SU-DHL-6 (cell line): Measurements from ENCODE around the gene NR1H4.

ENCODE experiments used
- H2AFZ ChIP-seq: fragments of 200-600 bp; sonication (generic); 2 replicates; pipeline ENCODE4 v1.6.1; 2014; ENCODE audit warnings: low read depth, mild to moderate bottlenecking, moderate library complexity, mixed read lengths, antibody characterized with exemption, low read length; ENCODE audit not compliant: severe bottlenecking
- H3F3A ChIP-seq: fragments of 200-600 bp; shearing (Covaris generic); 2 replicates; pipeline ENCODE4 v1.6.0; 2016; ENCODE audit warnings: antibody characterized with exemption, mild to moderate bottlenecking; ENCODE audit not compliant: insufficient read depth
- H3K27ac ChIP-seq: fragments of 200-600 bp; sonication (generic); 2 replicates; pipeline ENCODE4 v1.5.1; 2016; ENCODE audit warnings: low read depth, mild to moderate bottlenecking, low read length, moderate library complexity, mixed read lengths
- H3K27me3 ChIP-seq: fragments of 200-600 bp; sonication (generic), shearing (Covaris generic); 2 replicates; pipeline ENCODE4 v1.6.0; 2014; ENCODE audit warnings: mild to moderate bottlenecking, low read length
- H3K36me3 ChIP-seq: fragments of 200-600 bp; sonication (generic); 2 replicates; pipeline ENCODE4 v1.6.1; 2014; ENCODE audit warnings: mild to moderate bottlenecking, low read length, mixed read lengths
- H3K4me2 ChIP-seq: fragments of 300-600, 200-600 bp; shearing (Covaris generic), sonication (generic); 2 replicates; pipeline ENCODE4 v1.6.0; 2014; ENCODE audit warnings: low read length, low read depth, mild to moderate bottlenecking; ENCODE audit not compliant: poor library complexity, severe bottlenecking
- H3K4me3 ChIP-seq: fragments of 200-600 bp; sonication (generic); 2 replicates; pipeline ENCODE4 v1.5.1; 2014; ENCODE audit warnings: antibody characterized with exemption, low read length, mild to moderate bottlenecking, mixed read lengths; ENCODE audit not compliant: insufficient read depth, poor library complexity, severe bottlenecking
- H3K79me2 ChIP-seq: fragments of 200-600 bp; sonication (generic); 2 replicates; pipeline ENCODE4 v1.6.1; 2014; ENCODE audit warnings: mild to moderate bottlenecking, low read length, moderate library complexity; ENCODE audit not compliant: insufficient read depth
- H3K9ac ChIP-seq: fragments of 200-600 bp; sonication (generic); 2 replicates; pipeline ENCODE4 v1.7.0; 2014; ENCODE audit warnings: mild to moderate bottlenecking, low read length
- H3K9me2 ChIP-seq: fragments of 200-600 bp; sonication (generic); replicated peaks from 2 replicates; pipeline ENCODE4 v1.6.1; 2014; ENCODE audit warnings: low read length; ENCODE audit not compliant: insufficient read depth
- H3K9me3 ChIP-seq: fragments of 200-600 bp; sonication (generic); 2 replicates; pipeline ENCODE4 v1.6.1; 2014; ENCODE audit warnings: low read length, mixed read lengths; ENCODE audit not compliant: insufficient read depth
- H4K20me1 ChIP-seq: fragments of 200-600 bp; sonication (generic); 2 replicates; pipeline ENCODE4 v1.6.1; 2014; ENCODE audit warnings: low read depth, mild to moderate bottlenecking, antibody characterized with exemption, low read length, moderate library complexity, mixed read lengths
- EZH2phosphoT487 ChIP-seq: fragments of 200-600 bp; sonication (generic), shearing (Covaris generic); conservative IDR thresholded peaks from 2 replicates; pipeline ENCODE4 v1.6.1; 2018; ENCODE audit warnings: mild to moderate bottlenecking, antibody characterized with exemption, low read length, moderate library complexity, mixed read lengths
- TF ChIP-seq, protein P1 (sequence below): fragments of 200-600 bp; sonication (generic); IDR thresholded peaks from one replicate; pipeline ENCODE4 v1.5.1; 2017; ENCODE audit warnings: antibody characterized with exemption, mild to moderate bottlenecking, low read length, moderate library complexity; ENCODE audit not compliant: insufficient read depth, poor library complexity, severe bottlenecking

The NR1H4 gene

GRCh38 chr12:100565987-100566545 lies 92.4 kb downstream of the NR1H4 start:
- no peaks in the 10 kb centered on the region for H3K79me2 ChIP-seq
- no peaks in the 10 kb centered on the region for H3K36me3 ChIP-seq
- TF ChIP-seq, protein P1, sequence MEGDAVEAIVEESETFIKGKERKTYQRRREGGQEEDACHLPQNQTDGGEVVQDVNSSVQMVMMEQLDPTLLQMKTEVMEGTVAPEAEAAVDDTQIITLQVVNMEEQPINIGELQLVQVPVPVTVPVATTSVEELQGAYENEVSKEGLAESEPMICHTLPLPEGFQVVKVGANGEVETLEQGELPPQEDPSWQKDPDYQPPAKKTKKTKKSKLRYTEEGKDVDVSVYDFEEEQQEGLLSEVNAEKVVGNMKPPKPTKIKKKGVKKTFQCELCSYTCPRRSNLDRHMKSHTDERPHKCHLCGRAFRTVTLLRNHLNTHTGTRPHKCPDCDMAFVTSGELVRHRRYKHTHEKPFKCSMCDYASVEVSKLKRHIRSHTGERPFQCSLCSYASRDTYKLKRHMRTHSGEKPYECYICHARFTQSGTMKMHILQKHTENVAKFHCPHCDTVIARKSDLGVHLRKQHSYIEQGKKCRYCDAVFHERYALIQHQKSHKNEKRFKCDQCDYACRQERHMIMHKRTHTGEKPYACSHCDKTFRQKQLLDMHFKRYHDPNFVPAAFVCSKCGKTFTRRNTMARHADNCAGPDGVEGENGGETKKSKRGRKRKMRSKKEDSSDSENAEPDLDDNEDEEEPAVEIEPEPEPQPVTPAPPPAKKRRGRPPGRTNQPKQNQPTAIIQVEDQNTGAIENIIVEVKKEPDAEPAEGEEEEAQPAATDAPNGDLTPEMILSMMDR, result no peak
- TF ChIP-seq EZH2phosphoT487, result no peak
- no peak overlapping the region for H3K4me2 ChIP-seq
- no peak overlapping the region for H3K27ac ChIP-seq
- H3K9me2 ChIP-seq, result no peaks in the 10 kb centered on the region
- H3K9me3 ChIP-seq, result no peaks in the 10 kb centered on the region
- H3K27me3 ChIP-seq, result no peaks in the 10 kb centered on the region
- no peak overlapping the region for H3K4me3 ChIP-seq
- no peaks in the 10 kb centered on the region for H4K20me1 ChIP-seq
- H2AFZ ChIP-seq, result no peak overlapping the region
- H3K9ac ChIP-seq, result no peak overlapping the region
- H3F3A ChIP-seq, result no peaks in the 10 kb centered on the region

- no peak for TF ChIP-seq EZH2phosphoT487
- TF ChIP-seq, protein P1, result no peak
- no peaks in the 10 kb centered on the region for H3K9me2 ChIP-seq
- H3K27ac ChIP-seq, result no peak overlapping the region
- H3K27me3 ChIP-seq, result no peaks in the 10 kb centered on the region
- no peak overlapping the region for H2AFZ ChIP-seq
- H3K9me3 ChIP-seq, result no peaks in the 10 kb centered on the region
- H3F3A ChIP-seq, result no peaks in the 10 kb centered on the region
- H3K4me2 ChIP-seq, result no peak overlapping the region
- H4K20me1 ChIP-seq, result no peaks in the 10 kb centered on the region
- H3K9ac ChIP-seq, result no peak overlapping the region
- no peak overlapping the region for H3K4me3 ChIP-seq
- no peaks in the 10 kb centered on the region for H3K79me2 ChIP-seq
- no peaks in the 10 kb centered on the region for H3K36me3 ChIP-seq
Observed at GRCh38 chr12:100566887-100567637, 93.4 kb downstream of the NR1H4 start.

DNA sequence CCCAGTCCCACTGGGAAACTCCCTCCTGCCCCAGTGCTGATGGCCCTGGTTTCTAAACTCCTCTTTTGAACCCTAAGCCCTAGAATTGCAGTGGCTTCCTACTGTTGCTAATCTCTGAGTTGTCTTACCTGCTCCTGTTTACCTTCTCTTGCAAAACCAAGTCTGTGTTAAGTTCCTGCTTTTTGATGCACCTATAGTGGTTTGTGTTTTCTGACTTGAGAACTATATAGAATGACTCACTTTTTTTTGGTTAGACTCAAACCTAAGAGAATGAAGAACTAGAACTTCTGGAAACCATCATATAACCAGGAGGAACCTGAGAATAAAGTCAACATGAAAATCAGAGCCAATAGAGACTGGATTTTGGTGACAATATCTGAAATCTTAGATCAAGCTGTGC lies 94.3 kb downstream of the NR1H4 start:
- H3K4me3 ChIP-seq, result no peak overlapping the region
- H3K9ac ChIP-seq, result no peak overlapping the region
- no peak overlapping the region for H3K27ac ChIP-seq
- no peaks in the 10 kb centered on the region for H3K79me2 ChIP-seq
- no peaks in the 10 kb centered on the region for H3K9me2 ChIP-seq
- no peak for TF ChIP-seq EZH2phosphoT487
- TF ChIP-seq, protein P1, result no peak
- no peaks in the 10 kb centered on the region for H3F3A ChIP-seq
- no peaks in the 10 kb centered on the region for H4K20me1 ChIP-seq
- H3K4me2 ChIP-seq, result no peak overlapping the region
- no peaks in the 10 kb centered on the region for H3K9me3 ChIP-seq
- H3K36me3 ChIP-seq, result no peaks in the 10 kb centered on the region
- H2AFZ ChIP-seq, result no peak overlapping the region
- no peaks in the 10 kb centered on the region for H3K27me3 ChIP-seq
